Fibroblast of skin of back (primary cell): ENCODE data around the gene WDR59.
A peak's percentile ranks its signal among the peaks of the same experiment; 100 is the strongest.
"Not testable (repeated sequence)": the region's sequence is repeated elsewhere in the genome, so short reads cannot be mapped to it uniquely, and the experiment has no call there.

Experiments
- DNase-seq: peaks from one replicate; pipeline ENCODE4 v3.0.0-alpha.2; 2013

The WDR59 gene

GRCh38 chr16:74852500-74852875 lies 132.4 kb downstream of the WDR59 start:
- DNase-seq = no peak

- DNase-seq = no peak
Measured at GRCh38 chr16:74850027-74850426, 134.9 kb downstream of the WDR59 start.

GRCh38 chr16:74847202-74847601 lies 137.7 kb downstream of the WDR59 start:
- no peak for DNase-seq

GRCh38 chr16:74846714-74847113 lies 138.2 kb downstream of the WDR59 start:
- DNase-seq = no peak

GRCh38 chr16:74844041-74844980 lies 140.6 kb downstream of the WDR59 start:
- peak; percentile 8 for DNase-seq

- not testable (repeated sequence) for DNase-seq
Measured at GRCh38 chr16:74843381-74844035, 141.4 kb downstream of the WDR59 start.

GRCh38 chr16:74842413-74842812 lies 142.5 kb downstream of the WDR59 start:
- DNase-seq = no peak

GRCh38 chr16:74841904-74842303 lies 143.0 kb downstream of the WDR59 start:
- DNase-seq = no peak

- no peak for DNase-seq
Measured at GRCh38 chr16:74841469-74841868, 143.5 kb downstream of the WDR59 start.

GRCh38 chr16:74837056-74837455 lies 147.9 kb downstream of the WDR59 start:
- DNase-seq = no peak

- DNase-seq = no peak
Measured at GRCh38 chr16:74836111-74836671, 148.7 kb downstream of the WDR59 start.

GRCh38 chr16:74832228-74832627 lies 152.7 kb downstream of the WDR59 start:
- no peak for DNase-seq

GRCh38 chr16:74831467-74831866 lies 153.5 kb downstream of the WDR59 start:
- DNase-seq = no peak

GRCh38 chr16:74830648-74831047 lies 154.3 kb downstream of the WDR59 start:
- no peak for DNase-seq

GRCh38 chr16:74829637-74830036 lies 155.3 kb downstream of the WDR59 start:
- no peak for DNase-seq

- no peak for DNase-seq
Measured at GRCh38 chr16:74825941-74826340, 159.0 kb downstream of the WDR59 start.

GRCh38 chr16:74825016-74825415 lies 159.9 kb downstream of the WDR59 start:
- DNase-seq = no peak
